Trophoblast cell (in vitro differentiated cells and primary cell): ENCODE data around the gene SYT13.

Experiments
- DNase-seq, 2 donors: peaks; one replicate each; pipeline ENCODE4 v3.0.0-alpha.2; 2016
- H2AFZ ChIP-seq: 2 replicates; pipeline ENCODE4 v1.6.1; 2013; ENCODE audit warnings: low read length, moderate library complexity, mild to moderate bottlenecking; ENCODE audit not compliant: insufficient read depth, poor library complexity
- H2AK5ac ChIP-seq: 2 replicates; pipeline ENCODE4 v1.6.1; 2013; ENCODE audit warnings: mild to moderate bottlenecking, low read length
- H2BK120ac ChIP-seq: 2 replicates; pipeline ENCODE4 v1.6.1; 2013; ENCODE audit warnings: low read length, mild to moderate bottlenecking, moderate library complexity; ENCODE audit not compliant: insufficient read depth, poor library complexity
- H2BK12ac ChIP-seq: 2 replicates; pipeline ENCODE4 v1.6.1; 2013; ENCODE audit warnings: mild to moderate bottlenecking, low read length, moderate library complexity
- H2BK5ac ChIP-seq: 2 replicates; pipeline ENCODE4 v1.6.1; 2013; ENCODE audit warnings: low read length, low read depth, moderate library complexity, mild to moderate bottlenecking; ENCODE audit not compliant: poor library complexity
- H3K14ac ChIP-seq: 2 replicates; pipeline ENCODE4 v1.6.1; 2013; ENCODE audit warnings: mild to moderate bottlenecking, low read length
- H3K18ac ChIP-seq: 2 replicates; pipeline ENCODE4 v1.6.1; 2013; ENCODE audit warnings: mild to moderate bottlenecking, low read length
- H3K23ac ChIP-seq: 2 replicates; pipeline ENCODE4 v1.6.1; 2013; ENCODE audit warnings: low read length
- H3K27ac ChIP-seq: 2 replicates; pipeline ENCODE4 v1.5.1; 2013; ENCODE audit warnings: low read depth, mild to moderate bottlenecking, inconsistent platforms, low read length, moderate library complexity
- H3K27me3 ChIP-seq: 2 replicates; pipeline ENCODE4 v1.6.1; 2013; ENCODE audit warnings: inconsistent platforms, mild to moderate bottlenecking, low read length, moderate library complexity; ENCODE audit not compliant: insufficient read depth
- H3K36me3 ChIP-seq, 2 experiments: 1 replicate in 1 of 2; 2 replicates in 1 of 2; pipeline ENCODE4 v1.6.1; 2013; ENCODE audit warnings: low read length in 2 of 2, mild to moderate bottlenecking in 2 of 2, moderate library complexity in 1 of 2; ENCODE audit not compliant: insufficient read depth in 2 of 2, control insufficient read depth in 1 of 2
- H3K4ac ChIP-seq: 2 replicates; pipeline ENCODE4 v1.6.1; 2013; ENCODE audit warnings: low read depth, mild to moderate bottlenecking, low read length, moderate library complexity
- H3K4me1 ChIP-seq, 2 experiments: 1 replicate in 1 of 2; 2 replicates in 1 of 2; pipeline ENCODE4 v1.6.1; 2013; ENCODE audit warnings: low read length in 2 of 2, mild to moderate bottlenecking in 2 of 2, moderate library complexity in 1 of 2; ENCODE audit not compliant: insufficient read depth in 2 of 2, control insufficient read depth in 1 of 2
- H3K4me2 ChIP-seq: 2 replicates; pipeline ENCODE4 v1.6.1; 2013; ENCODE audit warnings: inconsistent platforms, mild to moderate bottlenecking, low read length, moderate library complexity
- H3K4me3 ChIP-seq: 2 replicates; pipeline ENCODE4 v1.5.1; 2013; ENCODE audit warnings: mild to moderate bottlenecking, low read depth, low read length, inconsistent platforms
- H3K79me1 ChIP-seq: one replicate; pipeline ENCODE4 v1.6.1; 2013; ENCODE audit warnings: low read length
- H3K79me2 ChIP-seq: 2 replicates; pipeline ENCODE4 v1.6.1; 2013; ENCODE audit warnings: low read length, mild to moderate bottlenecking; ENCODE audit not compliant: control insufficient read depth, insufficient read depth, poor library complexity
- H3K9ac ChIP-seq: 2 replicates; pipeline ENCODE4 v1.6.1; 2013; ENCODE audit warnings: mild to moderate bottlenecking, low read length
- H3K9me3 ChIP-seq: 2 replicates; pipeline ENCODE4 v1.6.1; 2013; ENCODE audit warnings: low read depth, mild to moderate bottlenecking, control low read depth, inconsistent platforms, low read length; ENCODE audit not compliant: insufficient read depth
- H4K12ac ChIP-seq: 2 replicates; pipeline ENCODE4 v1.6.1; 2013; ENCODE audit warnings: low read depth, mild to moderate bottlenecking, low read length, moderate library complexity
- H4K8ac ChIP-seq: 2 replicates; pipeline ENCODE4 v1.6.1; 2013; ENCODE audit warnings: low read depth, mild to moderate bottlenecking, low read length, moderate library complexity
- H4K91ac ChIP-seq: one replicate; pipeline ENCODE4 v1.6.1; 2013; ENCODE audit warnings: low read depth, mild to moderate bottlenecking, low read length, moderate library complexity
- WGBS: extraction: QIAGEN DNeasy Blood & Tissue Kit; methylation state at CpG from one replicate; pipeline ENCODE4 v1.1.7; 2013; ENCODE audit warnings: missing lambda C conversion rate; ENCODE audit not compliant: insufficient read length, insufficient coverage; ENCODE audit errors: extremely low coverage; 5-methylcytosine and 5-hydroxymethylcytosine counted together

Gene SYT13

GRCh38 chr11:45318516-45318915 is 32.4 kb upstream of the SYT13 start:
- H3K4me1 ChIP-seq = no peaks in the 10 kb centered on the region
- no CpG with 5 or more reads among the region's 2 CpGs for WGBS
- no peak overlapping the region for H4K8ac ChIP-seq

GRCh38 chr11:45316258-45316657 is 30.1 kb upstream of the SYT13 start:
- H3K9me3 ChIP-seq = no peaks in the 10 kb centered on the region
- H4K12ac ChIP-seq = no peak overlapping the region
- no CpG with 5 or more reads among the region's 9 CpGs for WGBS
- H3K4me2 ChIP-seq = no peak overlapping the region
- H2BK120ac ChIP-seq = no peak overlapping the region
- H3K27me3 ChIP-seq = no peaks in the 10 kb centered on the region
- no peak overlapping the region for H3K4ac ChIP-seq
- no peak overlapping the region for H3K4me3 ChIP-seq
- no peak overlapping the region for H2BK5ac ChIP-seq
- no peaks in the 10 kb centered on the region for H3K79me2 ChIP-seq
- H2AFZ ChIP-seq = no peak overlapping the region
- H3K18ac ChIP-seq = no peak overlapping the region
- H4K8ac ChIP-seq = no peak overlapping the region
- H3K23ac ChIP-seq = no peak overlapping the region
- H2BK12ac ChIP-seq = no peak overlapping the region
- H3K79me1 ChIP-seq = no peaks in the 10 kb centered on the region
- H3K9ac ChIP-seq = no peak overlapping the region
- H2AK5ac ChIP-seq = no peak overlapping the region
- H3K36me3 ChIP-seq = no peaks in the 10 kb centered on the region
- H4K91ac ChIP-seq = no peak overlapping the region
- no peak overlapping the region for H3K27ac ChIP-seq
- DNase-seq = no peak
- no peak overlapping the region for H3K14ac ChIP-seq
- no peaks in the 10 kb centered on the region for H3K4me1 ChIP-seq

More at GRCh38 chr11:45318516-45318915, 32.4 kb upstream of the SYT13 start:
- Histone ChIP-seq H2BK12ac (no peak overlapping the region), H3K9ac (no peak overlapping the region), H3K9me3 (no peaks in the 10 kb centered on the region), H3K4me2 (no peak overlapping the region), H3K14ac (no peak overlapping the region), H4K91ac (no peak overlapping the region), H2AK5ac (no peak overlapping the region), H4K12ac (no peak overlapping the region), H2BK120ac (no peak overlapping the region), H3K23ac (no peak overlapping the region), H3K79me2 (no peaks in the 10 kb centered on the region), H3K18ac (no peak overlapping the region), H3K79me1 (no peaks in the 10 kb centered on the region), H2AFZ (no peak overlapping the region), H3K27ac (no peak overlapping the region), H2BK5ac (no peak overlapping the region), H3K27me3 (no peaks in the 10 kb centered on the region), H3K4me3 (no peak overlapping the region), H3K4ac (no peak overlapping the region), H3K36me3 (no peaks in the 10 kb centered on the region)
- DNase-seq = no peak

- Histone ChIP-seq H3K4me3 (no peak overlapping the region), H3K9ac (no peak overlapping the region), H3K79me2 (no peaks in the 10 kb centered on the region), H3K27ac (no peak overlapping the region), H3K4me2 (no peak overlapping the region), H3K14ac (no peak overlapping the region), H4K8ac (no peak overlapping the region), H3K79me1 (no peaks in the 10 kb centered on the region), H3K27me3 (no peaks in the 10 kb centered on the region), H4K12ac (no peak overlapping the region), H3K9me3 (no peaks in the 10 kb centered on the region), H3K36me3 (no peaks in the 10 kb centered on the region), H2BK120ac (no peak overlapping the region), H4K91ac (no peak overlapping the region), H2BK5ac (no peak overlapping the region), H2BK12ac (no peak overlapping the region), H3K4ac (no peak overlapping the region), H2AFZ (no peak overlapping the region), H3K4me1 (no peaks in the 10 kb centered on the region), H2AK5ac (no peak overlapping the region), H3K23ac (no peak overlapping the region), H3K18ac (no peak overlapping the region)
- DNase-seq = no peak
- no CpG with 5 or more reads among the region's 2 CpGs for WGBS
These were observed 28.8 kb upstream of the SYT13 start for GRCh38 chr11:45314900-45315299.

GRCh38 chr11:45313171-45313865 is 27.2 kb upstream of the SYT13 start:
- H2BK120ac ChIP-seq = no peak overlapping the region
- H3K4me2 ChIP-seq = no peak overlapping the region
- H3K36me3 ChIP-seq = no peaks in the 10 kb centered on the region
- no peak overlapping the region for H3K9ac ChIP-seq
- no peaks in the 10 kb centered on the region for H3K27me3 ChIP-seq
- no peak overlapping the region for H2BK12ac ChIP-seq
- H4K91ac ChIP-seq = no peak overlapping the region
- H3K4me3 ChIP-seq = no peak overlapping the region
- DNase-seq = no peak
- H2BK5ac ChIP-seq = no peak overlapping the region
- no peaks in the 10 kb centered on the region for H3K9me3 ChIP-seq
- no peaks in the 10 kb centered on the region for H3K79me2 ChIP-seq
- H3K4ac ChIP-seq = no peak overlapping the region
- H3K4me1 ChIP-seq = no peaks in the 10 kb centered on the region
- no peak overlapping the region for H2AK5ac ChIP-seq
- no peaks in the 10 kb centered on the region for H3K79me1 ChIP-seq
- H2AFZ ChIP-seq = no peak overlapping the region
- no peak overlapping the region for H4K8ac ChIP-seq
- no peak overlapping the region for H3K27ac ChIP-seq
- H4K12ac ChIP-seq = no peak overlapping the region
- no CpG with 5 or more reads among the region's 1 CpG for WGBS
- H3K14ac ChIP-seq = no peak overlapping the region
- no peak overlapping the region for H3K18ac ChIP-seq
- no peak overlapping the region for H3K23ac ChIP-seq
